Mesenchymal stem cell (in vitro differentiated cells and primary cell): ENCODE measurements around the gene CACUL1.
A peak's percentile ranks its signal among the peaks of the same experiment; 100 is the strongest.

ENCODE experiments used
- DNase-seq: peaks from one replicate; pipeline ENCODE4 v3.0.0-alpha.2; 2013
- H2AFZ ChIP-seq: one replicate; pipeline ENCODE4 v1.6.1; 2013; ENCODE audit warnings: low read depth, mild to moderate bottlenecking, control low read depth, inconsistent platforms, low read length, moderate library complexity
- H2AK5ac ChIP-seq: 2 replicates; pipeline ENCODE4 v1.6.1; 2013; ENCODE audit warnings: low read length, moderate library complexity, mild to moderate bottlenecking, inconsistent platforms; ENCODE audit not compliant: severe bottlenecking
- H2BK120ac ChIP-seq: one replicate; pipeline ENCODE4 v1.6.1; 2013; ENCODE audit warnings: low read depth, mild to moderate bottlenecking, inconsistent platforms, low read length, moderate library complexity
- H2BK12ac ChIP-seq, 2 experiments: one replicate each; pipeline ENCODE4 v1.6.1; 2013; ENCODE audit warnings: inconsistent platforms in 2 of 2, low read length in 2 of 2, mild to moderate bottlenecking in 2 of 2, moderate library complexity in 2 of 2, control low read depth in 1 of 2
- H2BK15ac ChIP-seq: one replicate; pipeline ENCODE4 v1.6.1; 2013; ENCODE audit warnings: mild to moderate bottlenecking, low read depth, inconsistent platforms; ENCODE audit not compliant: poor library complexity, severe bottlenecking
- H2BK5ac ChIP-seq: 2 replicates; pipeline ENCODE4 v1.6.1; 2013; ENCODE audit warnings: low read depth, mild to moderate bottlenecking, low read length, control low read depth, inconsistent platforms; ENCODE audit not compliant: poor library complexity, severe bottlenecking
- H3K14ac ChIP-seq, 2 experiments: one replicate each; pipeline ENCODE4 v1.6.1; 2013; ENCODE audit warnings: inconsistent platforms in 2 of 2, low read length in 2 of 2, control low read depth in 1 of 2, mild to moderate bottlenecking in 1 of 2, moderate library complexity in 1 of 2
- H3K18ac ChIP-seq, 2 experiments: one replicate each; pipeline ENCODE4 v1.6.1; 2013; ENCODE audit warnings: inconsistent platforms in 2 of 2, low read length in 2 of 2, control low read depth in 1 of 2, low read depth in 1 of 2, mild to moderate bottlenecking in 1 of 2
- H3K23ac ChIP-seq, 2 experiments: one replicate each; pipeline ENCODE4 v1.6.1; 2013; ENCODE audit warnings: inconsistent platforms in 2 of 2, low read length in 2 of 2, mild to moderate bottlenecking in 2 of 2, moderate library complexity in 2 of 2, control low read depth in 1 of 2
- H3K27ac ChIP-seq: 2 replicates; pipeline ENCODE4 v1.5.1; 2013; ENCODE audit warnings: mild to moderate bottlenecking, moderate library complexity, low read length, control low read depth, inconsistent platforms; ENCODE audit not compliant: poor library complexity, severe bottlenecking
- H3K27me3 ChIP-seq, 2 experiments: 2 replicates each; pipeline versions ENCODE4 v1.6.1 to v1.7.0; 2013; ENCODE audit warnings: low read length in 2 of 2, mild to moderate bottlenecking in 2 of 2, moderate library complexity in 2 of 2, control low read depth in 1 of 2, inconsistent platforms in 1 of 2; ENCODE audit not compliant: control insufficient read depth in 1 of 2, insufficient read depth in 1 of 2
- H3K36me3 ChIP-seq, 2 experiments: 2 replicates each; pipeline versions ENCODE4 v1.6.1 to v1.7.0; 2013; ENCODE audit warnings: low read length in 2 of 2, control low read depth in 1 of 2, inconsistent platforms in 1 of 2, low read depth in 1 of 2, mild to moderate bottlenecking in 1 of 2; ENCODE audit not compliant: insufficient read depth in 2 of 2, control insufficient read depth in 1 of 2
- H3K4ac ChIP-seq, 2 experiments: one replicate each; pipeline ENCODE4 v1.6.1; 2013; ENCODE audit warnings: inconsistent platforms in 2 of 2, low read length in 2 of 2, mild to moderate bottlenecking in 2 of 2, moderate library complexity in 2 of 2, control low read depth in 1 of 2, low read depth in 1 of 2
- H3K4me1 ChIP-seq: 2 replicates; pipeline ENCODE4 v1.6.1; 2013; ENCODE audit warnings: low read depth, low read length, control low read depth; ENCODE audit not compliant: control insufficient read depth, insufficient read depth
- H3K4me2 ChIP-seq: 2 replicates; pipeline ENCODE4 v1.6.1; 2013; ENCODE audit warnings: low read length, mild to moderate bottlenecking, inconsistent platforms; ENCODE audit not compliant: poor library complexity, severe bottlenecking
- H3K4me3 ChIP-seq, 2 experiments: 2 replicates each; pipeline versions ENCODE4 v1.5.1 to v1.7.0; 2013; ENCODE audit warnings: low read length in 2 of 2, mild to moderate bottlenecking in 2 of 2, control low read depth in 1 of 2, low read depth in 1 of 2; ENCODE audit not compliant: insufficient read depth in 1 of 2
- H3K79me1 ChIP-seq: replicated peaks from 2 replicates; pipeline ENCODE4 v1.6.1; 2013; ENCODE audit warnings: mild to moderate bottlenecking, control low read depth, low read length, inconsistent platforms; ENCODE audit not compliant: poor library complexity, severe bottlenecking
- H3K9ac ChIP-seq: 2 replicates; pipeline ENCODE4 v1.7.0; 2013; ENCODE audit warnings: mild to moderate bottlenecking, low read length, moderate library complexity
- H3K9me3 ChIP-seq: 2 replicates; pipeline ENCODE4 v1.7.0; 2013; ENCODE audit warnings: mild to moderate bottlenecking, low read length; ENCODE audit not compliant: control insufficient read depth
- H4K8ac ChIP-seq: one replicate; pipeline ENCODE4 v1.6.1; 2013; ENCODE audit warnings: inconsistent platforms, mild to moderate bottlenecking, low read length, moderate library complexity
- H4K91ac ChIP-seq: one replicate; pipeline ENCODE4 v1.6.1; 2013; ENCODE audit warnings: mild to moderate bottlenecking, low read length, inconsistent platforms
- WGBS: methylation state at CpG from one replicate; pipeline ENCODE4 v1.1.7; 2013; ENCODE audit warnings: mixed read lengths; 5-methylcytosine and 5-hydroxymethylcytosine counted together

CACUL1 gene

DNA sequence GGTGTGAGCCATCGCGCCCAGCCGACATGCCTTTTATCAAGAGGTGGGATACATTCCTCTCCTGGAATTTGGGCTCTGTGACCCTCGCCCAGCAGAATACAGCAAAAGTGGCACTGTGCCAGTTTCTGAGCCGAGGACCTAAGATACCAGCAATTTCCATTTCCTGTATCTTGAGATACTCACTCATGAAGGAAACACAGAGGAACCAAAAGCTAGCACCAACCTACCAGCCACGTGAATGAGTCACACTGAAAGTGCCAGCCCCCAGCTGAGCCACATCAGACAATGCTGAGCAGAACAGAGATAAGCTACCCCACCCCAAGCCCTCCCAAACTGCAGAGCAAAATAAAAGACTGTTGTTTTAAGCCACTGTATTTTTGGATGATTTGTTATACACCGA lies 56.3 kb downstream of the CACUL1 start:
- peaks cover 13% of the 10 kb centered on the region for H3K79me1 ChIP-seq
- H2BK15ac ChIP-seq, result no peak overlapping the region
- WGBS, result 59% methylated on average over 7 of the region's 7 CpGs
- no peak overlapping the region for H3K23ac ChIP-seq
- no peak overlapping the region for H3K14ac ChIP-seq
- no peak overlapping the region for H3K9ac ChIP-seq
- H3K4me1 ChIP-seq, result peaks cover 4% of the 10 kb centered on the region
- peaks cover 0 to 19% of the 10 kb centered on the region in 2 experiments for H3K36me3 ChIP-seq
- no peak overlapping the region for H2AFZ ChIP-seq
- DNase-seq, result peak; percentile 67
- no peak overlapping the region for H4K91ac ChIP-seq
- H2BK120ac ChIP-seq, result no peak overlapping the region
- no peak overlapping the region for H3K18ac ChIP-seq
- no peaks in the 10 kb centered on the region for H3K9me3 ChIP-seq
- no peak overlapping the region for H4K8ac ChIP-seq
- H3K27me3 ChIP-seq, result no peaks in the 10 kb centered on the region
- H3K4me2 ChIP-seq, result no peak overlapping the region
- H2AK5ac ChIP-seq, result no peak overlapping the region
- H3K4ac ChIP-seq, result no peak overlapping the region
- H3K27ac ChIP-seq, result peak overlapping the region; percentile 28
- H2BK12ac ChIP-seq, result no peak overlapping the region
- H2BK5ac ChIP-seq, result no peak overlapping the region
- no peak overlapping the region for H3K4me3 ChIP-seq

- no peak overlapping the region for H3K18ac ChIP-seq
- H3K27ac ChIP-seq, result no peak overlapping the region
- no peak overlapping the region for H4K91ac ChIP-seq
- peaks cover 7% of the 10 kb centered on the region for H3K79me1 ChIP-seq
- H3K23ac ChIP-seq, result no peak overlapping the region
- no peak overlapping the region for H2BK15ac ChIP-seq
- H3K27me3 ChIP-seq, result no peaks in the 10 kb centered on the region
- no peaks in the 10 kb centered on the region for H3K9me3 ChIP-seq
- H3K4me3 ChIP-seq, result no peak overlapping the region
- H2BK120ac ChIP-seq, result no peak overlapping the region
- H2AFZ ChIP-seq, result no peak overlapping the region
- no peak overlapping the region for H2BK5ac ChIP-seq
- H3K4me1 ChIP-seq, result peaks cover 4% of the 10 kb centered on the region
- H3K4ac ChIP-seq, result no peak overlapping the region
- no peak overlapping the region for H3K4me2 ChIP-seq
- H4K8ac ChIP-seq, result no peak overlapping the region
- DNase-seq, result peak; percentile 77
- no peak overlapping the region for H2BK12ac ChIP-seq
- H3K14ac ChIP-seq, result no peak overlapping the region
- peaks cover 4 to 14% of the 10 kb centered on the region in 2 experiments for H3K36me3 ChIP-seq
- no peak overlapping the region for H3K9ac ChIP-seq
- H2AK5ac ChIP-seq, result no peak overlapping the region
These were observed 59.9 kb downstream of the CACUL1 start for GRCh38 chr10:118694848-118695247.

DNA sequence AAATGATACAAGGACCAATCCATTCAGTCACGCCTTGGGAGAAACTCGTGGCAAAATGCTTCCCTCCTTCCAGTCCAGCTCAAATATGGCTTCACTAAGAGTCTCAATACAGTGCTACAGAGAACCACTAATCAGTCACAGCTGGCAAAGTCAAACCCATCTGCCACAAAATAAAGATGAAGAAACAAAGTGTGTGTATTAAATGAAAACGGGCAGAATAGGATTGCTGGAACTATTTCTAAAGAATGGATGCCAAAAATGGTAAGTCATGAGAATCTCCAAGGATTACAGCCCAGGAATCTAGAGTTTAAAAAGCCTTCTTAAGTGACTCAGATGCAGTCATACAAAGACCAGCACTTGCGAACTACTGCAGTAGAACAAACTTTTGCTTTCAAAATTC lies 61.9 kb downstream of the CACUL1 start:
- Histone ChIP-seq H4K8ac (no peak overlapping the region), H3K4me3 (peak overlapping the region in 1 of 2 experiments; percentile 51), H3K4me2 (no peak overlapping the region), H3K18ac (no peak overlapping the region), H2BK15ac (no peak overlapping the region), H3K79me1 (peaks cover 16% of the 10 kb centered on the region), H2AFZ (no peak overlapping the region), H2BK120ac (no peak overlapping the region), H3K4me1 (no peaks in the 10 kb centered on the region), H3K14ac (no peak overlapping the region), H3K27me3 (no peaks in the 10 kb centered on the region), H2AK5ac (no peak overlapping the region), H3K9me3 (no peaks in the 10 kb centered on the region), H3K27ac (peak overlapping the region; percentile 60), H2BK5ac (no peak overlapping the region), H3K4ac (no peak overlapping the region), H3K9ac (peak overlapping the region; percentile 66), H4K91ac (no peak overlapping the region), H3K23ac (no peak overlapping the region), H2BK12ac (no peak overlapping the region), H3K36me3 (peaks cover 4 to 30% of the 10 kb centered on the region in 2 experiments)
- peak; percentile 79 for DNase-seq
- WGBS, result 56% methylated on average over 3 of the region's 4 CpGs

GRCh38 chr10:118689070-118689858 lies 65.5 kb downstream of the CACUL1 start:
- H3K79me1 ChIP-seq, result peaks cover 28% of the 10 kb centered on the region
- H2BK5ac ChIP-seq, result no peak overlapping the region
- no peak overlapping the region for H2BK120ac ChIP-seq
- H3K9ac ChIP-seq, result no peak overlapping the region
- peak overlapping the region; percentile 37 for H4K8ac ChIP-seq
- no peak overlapping the region for H3K18ac ChIP-seq
- peaks cover 1% of the 10 kb centered on the region for H3K4me1 ChIP-seq
- no peak overlapping the region for H3K4me2 ChIP-seq
- peaks cover 6 to 59% of the 10 kb centered on the region in 2 experiments for H3K36me3 ChIP-seq
- H3K4me3 ChIP-seq, result no peak overlapping the region
- WGBS, result 99% methylated on average over 4 of the region's 4 CpGs
- H3K14ac ChIP-seq, result no peak overlapping the region
- no peak overlapping the region for H3K27ac ChIP-seq
- H2BK15ac ChIP-seq, result no peak overlapping the region
- H2AK5ac ChIP-seq, result no peak overlapping the region
- no peak overlapping the region for H4K91ac ChIP-seq
- H3K4ac ChIP-seq, result no peak overlapping the region
- H3K9me3 ChIP-seq, result no peaks in the 10 kb centered on the region
- DNase-seq, result no peak
- H3K23ac ChIP-seq, result no peak overlapping the region
- H2BK12ac ChIP-seq, result no peak overlapping the region
- no peaks in the 10 kb centered on the region for H3K27me3 ChIP-seq
- no peak overlapping the region for H2AFZ ChIP-seq
